GM18526 (cell line): ENCODE results near the gene GNGT1.

Experiments used
- POLR2A ChIP-seq: IDR thresholded peaks from 3 replicates; pipeline ENCODE4 v1.6.1; 2011; ENCODE audit not compliant: insufficient read length; ENCODE audit errors: extremely low read depth

GNGT1 gene

GRCh38 chr7:93894426-93894825, 11.9 kb upstream of the GNGT1 start:
- TF ChIP-seq POLR2A = no peak

- no peak for TF ChIP-seq POLR2A
Measured at GRCh38 chr7:93894966-93895640, 11.3 kb upstream of the GNGT1 start.

- TF ChIP-seq POLR2A = no peak
Measured at GRCh38 chr7:93895859-93896600, 10.3 kb upstream of the GNGT1 start.

- no peak for TF ChIP-seq POLR2A
Measured at GRCh38 chr7:93897680-93898079, 8.7 kb upstream of the GNGT1 start.

- no peak for TF ChIP-seq POLR2A
Measured at GRCh38 chr7:93902777-93903423, 3.5 kb upstream of the GNGT1 start.

GRCh38 chr7:93910076-93910994, 4.0 kb downstream of the GNGT1 start:
- no peak for TF ChIP-seq POLR2A

GRCh38 chr7:93913197-93913596, 6.8 kb downstream of the GNGT1 start:
- no peak for TF ChIP-seq POLR2A

- no peak for TF ChIP-seq POLR2A
Measured at GRCh38 chr7:93914581-93915066, 8.3 kb downstream of the GNGT1 start.

- no peak for TF ChIP-seq POLR2A
Measured at GRCh38 chr7:93920496-93921182, 14.3 kb downstream of the GNGT1 start.

GRCh38 chr7:93921186-93921585, 14.8 kb downstream of the GNGT1 start:
- TF ChIP-seq POLR2A = no peak

GRCh38 chr7:93921607-93922566, 15.5 kb downstream of the GNGT1 start, which contains the start of gene GNG11:
Gene GNG11 (plus strand): TSS chr7:93921735. CDS start chr7:93922138, 403 bp downstream.
- no peak for TF ChIP-seq POLR2A

GRCh38 chr7:93923296-93923695, 16.9 kb downstream of the GNGT1 start:
- no peak for TF ChIP-seq POLR2A

GRCh38 chr7:93923942-93924341, 17.6 kb downstream of the GNGT1 start:
- TF ChIP-seq POLR2A = no peak
